Nephron progenitor cell (in vitro differentiated cells): ENCODE results near the gene NEAT1.

Experiments used
- DNase-seq: peaks from one replicate; pipeline ENCODE4 v3.0.0; 2021
- H3K27ac Mint-ChIP-seq: 2 replicates; pipeline ENCODE4 v1.8.0; 2021; ENCODE audit warnings: mild to moderate bottlenecking, moderate library complexity, mixed read lengths
- H3K27me3 Mint-ChIP-seq: 2 replicates; pipeline ENCODE4 v1.8.0; 2021; ENCODE audit warnings: mild to moderate bottlenecking, low read depth, mixed read lengths; ENCODE audit not compliant: poor library complexity
- H3K36me3 Mint-ChIP-seq: 2 replicates; pipeline ENCODE4 v1.8.0; 2021; ENCODE audit warnings: low read depth, mixed read lengths
- H3K4me1 Mint-ChIP-seq: 2 replicates; pipeline ENCODE4 v1.8.0; 2021; ENCODE audit warnings: mixed read lengths
- H3K4me3 Mint-ChIP-seq: 2 replicates; pipeline ENCODE4 v1.8.0; 2021; ENCODE audit warnings: mild to moderate bottlenecking, moderate library complexity, mixed read lengths
- H3K9me3 Mint-ChIP-seq: 2 replicates; pipeline ENCODE4 v1.8.0; 2021; ENCODE audit warnings: mild to moderate bottlenecking, moderate library complexity, mixed read lengths
- CTCF ChIP-seq: fragments of 200-600 bp; sonication (generic); IDR thresholded peaks from 2 replicates; pipeline ENCODE4 v1.5.0; 2021; ENCODE audit warnings: antibody characterized with exemption

Gene NEAT1

DNA sequence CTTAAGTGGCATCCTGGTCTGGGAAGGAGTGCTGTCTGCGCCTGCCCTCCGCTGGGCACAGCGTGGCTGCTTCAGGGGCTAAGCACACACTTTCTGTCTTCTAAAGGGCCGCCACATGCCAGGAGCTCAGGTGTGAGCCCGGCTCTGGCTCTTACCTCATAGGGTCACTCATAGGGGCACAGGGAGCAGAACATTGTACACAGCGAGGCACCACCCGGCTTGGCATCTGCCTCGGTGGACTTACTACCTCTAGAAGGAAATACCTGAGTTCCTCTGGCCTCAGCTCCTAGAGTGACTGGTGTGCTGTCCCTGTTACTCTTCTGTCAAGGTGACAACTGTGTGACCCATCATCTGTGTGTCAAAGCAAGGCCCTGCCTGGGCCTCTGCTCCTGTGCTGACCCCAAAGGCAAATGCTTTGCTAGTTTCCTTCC lies 13.4 kb downstream of the NEAT1 start:
- DNase-seq, result no peak
- Mint-ChIP-seq H3K4me1 (peaks cover 24% of the 10 kb centered on the region), H3K27me3 (no peaks in the 10 kb centered on the region)

GRCh38 chr11:65436412-65437032 lies 13.9 kb downstream of the NEAT1 start:
- Mint-ChIP-seq H3K4me1 (peaks cover 28% of the 10 kb centered on the region), H3K4me3 (no peak overlapping the region), H3K36me3 (peaks cover 38% of the 10 kb centered on the region), H3K9me3 (no peaks in the 10 kb centered on the region), H3K27ac (no peak overlapping the region), H3K27me3 (no peaks in the 10 kb centered on the region)
- no peak for TF ChIP-seq CTCF
- DNase-seq, result no peak

More for the DNA sequence above, 13.4 kb downstream of the NEAT1 start:
- Mint-ChIP-seq H3K36me3 (peaks cover 38% of the 10 kb centered on the region), H3K9me3 (no peaks in the 10 kb centered on the region), H3K27ac (no peak overlapping the region), H3K4me3 (no peak overlapping the region)
- no peak for TF ChIP-seq CTCF

DNA sequence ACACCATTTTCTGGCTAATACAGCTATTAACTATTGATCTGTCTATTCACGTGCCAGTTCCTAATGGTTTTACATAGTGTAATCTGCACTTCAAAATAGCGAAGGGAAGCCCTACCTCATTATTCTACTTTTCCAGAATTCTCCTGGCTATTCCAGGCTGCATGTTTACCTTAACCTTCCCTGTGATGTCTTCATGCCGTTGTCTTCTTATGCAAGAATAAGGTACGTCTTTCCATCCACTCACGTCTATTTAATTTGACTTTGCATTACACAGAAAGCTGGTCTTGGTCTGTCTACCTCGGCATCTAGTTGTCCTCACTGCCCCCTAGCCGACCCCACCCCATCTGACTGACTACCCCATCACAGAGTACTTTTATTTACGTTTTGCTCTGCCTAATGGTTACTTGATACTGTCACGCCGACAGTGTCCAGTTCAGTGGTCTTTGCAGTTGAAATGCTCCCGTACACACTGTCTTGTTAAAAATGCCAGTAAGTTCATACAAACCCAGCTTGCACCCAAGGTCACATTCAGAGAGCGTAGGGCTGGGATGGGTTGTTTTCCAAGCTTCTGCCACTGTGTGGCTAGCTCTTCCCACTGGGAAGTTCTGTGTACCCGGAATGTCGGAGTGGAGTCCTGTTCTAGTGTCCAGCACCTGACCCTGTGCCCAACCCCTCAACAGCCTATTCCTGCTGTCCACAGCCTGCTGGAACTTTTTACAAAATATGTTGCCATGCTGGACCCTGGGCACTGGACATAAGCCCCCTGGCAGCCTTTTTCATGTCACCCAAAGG lies 15.0 kb downstream of the NEAT1 start:
- no peak overlapping the region for H3K4me3 Mint-ChIP-seq
- TF ChIP-seq CTCF, result no peak
- peaks cover 38% of the 10 kb centered on the region for H3K36me3 Mint-ChIP-seq
- H3K27me3 Mint-ChIP-seq, result no peaks in the 10 kb centered on the region
- no peaks in the 10 kb centered on the region for H3K9me3 Mint-ChIP-seq
- peak overlapping the region; percentile 47 for H3K27ac Mint-ChIP-seq
- peaks cover 39% of the 10 kb centered on the region for H3K4me1 Mint-ChIP-seq
- DNase-seq, result no peak

DNA sequence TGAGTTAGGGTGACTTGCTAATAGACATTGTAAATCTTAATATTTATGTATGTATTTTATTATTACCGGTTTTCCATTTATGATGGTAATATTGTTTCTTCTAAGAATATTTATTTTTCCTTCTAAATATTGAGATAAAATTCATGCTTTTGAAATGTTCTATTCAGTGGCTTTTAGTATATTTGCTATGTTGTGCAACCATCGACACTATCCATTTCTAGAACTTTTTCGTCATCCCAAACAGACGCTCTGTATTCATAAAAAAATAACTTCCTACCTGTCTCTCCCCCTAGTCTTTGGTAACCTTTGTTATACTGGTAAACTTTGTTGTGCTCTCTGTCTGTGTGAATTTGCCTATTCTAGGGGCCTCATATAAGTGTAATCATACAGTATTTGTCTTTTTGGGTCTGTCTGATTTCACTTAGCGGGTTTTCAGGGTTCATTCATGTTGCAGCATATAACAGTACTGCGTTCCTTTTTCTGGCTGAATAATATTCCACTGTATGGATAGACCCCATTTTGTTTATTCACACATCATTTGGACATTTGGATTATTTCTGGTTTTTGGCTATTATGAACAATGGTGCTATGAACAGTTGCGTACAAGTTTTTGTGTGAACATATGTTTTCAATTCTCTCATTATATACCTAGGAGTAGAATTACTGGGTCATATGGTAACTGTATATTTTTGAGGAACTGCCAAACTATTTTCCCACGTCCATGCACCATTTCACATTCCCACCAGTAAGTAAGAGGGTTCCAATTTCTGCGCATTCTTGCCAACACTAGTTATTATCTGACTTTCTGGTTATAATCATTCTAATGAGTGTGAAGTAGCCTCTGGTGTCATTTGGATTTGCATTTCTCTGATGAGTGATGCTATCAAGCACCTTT lies 15.9 kb downstream of the NEAT1 start:
- DNase-seq, result no peak
- peak overlapping the region; percentile 60 for H3K27ac Mint-ChIP-seq
- H3K4me3 Mint-ChIP-seq, result no peak overlapping the region
- H3K27me3 Mint-ChIP-seq, result no peaks in the 10 kb centered on the region
- H3K36me3 Mint-ChIP-seq, result peaks cover 44% of the 10 kb centered on the region
- no peak for TF ChIP-seq CTCF
- H3K9me3 Mint-ChIP-seq, result no peaks in the 10 kb centered on the region
- peaks cover 48% of the 10 kb centered on the region for H3K4me1 Mint-ChIP-seq

DNA sequence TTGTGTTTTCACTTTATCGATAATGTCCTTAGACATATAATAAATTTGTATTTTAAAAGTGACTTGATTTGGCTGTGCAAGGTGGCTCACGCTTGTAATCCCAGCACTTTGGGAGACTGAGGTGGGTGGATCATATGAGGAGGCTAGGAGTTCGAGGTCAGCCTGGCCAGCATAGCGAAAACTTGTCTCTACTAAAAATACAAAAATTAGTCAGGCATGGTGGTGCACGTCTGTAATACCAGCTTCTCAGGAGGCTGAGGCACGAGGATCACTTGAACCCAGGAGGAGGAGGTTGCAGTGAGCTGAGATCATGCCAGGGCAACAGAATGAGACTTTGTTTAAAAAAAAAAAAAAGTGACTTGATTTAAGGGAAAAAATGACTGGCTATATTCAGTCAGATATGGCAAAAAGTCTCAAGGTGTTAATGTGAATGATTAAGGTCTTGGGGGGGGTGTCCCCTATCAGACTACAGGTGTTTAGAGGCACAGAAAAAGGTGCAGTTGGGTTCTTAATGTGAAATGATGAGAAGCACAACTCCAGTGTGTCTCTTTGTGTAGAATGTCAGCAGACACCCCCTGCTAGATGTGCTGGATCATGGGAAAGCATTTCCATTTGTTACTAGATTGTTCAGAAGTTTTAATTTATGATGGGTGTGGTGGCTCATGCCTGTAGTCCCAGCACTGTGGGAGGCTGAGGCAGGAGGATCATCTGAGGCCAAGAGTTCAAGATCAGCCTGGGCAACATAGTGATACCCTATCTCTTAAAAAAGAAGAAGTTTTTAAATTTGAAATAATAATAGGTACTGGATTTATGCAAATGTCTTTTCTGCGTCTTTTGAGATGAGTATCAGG lies 17.0 kb downstream of the NEAT1 start:
- Mint-ChIP-seq H3K36me3 (peaks cover 50% of the 10 kb centered on the region), H3K9me3 (no peaks in the 10 kb centered on the region), H3K27ac (peak overlapping the region; percentile 60), H3K4me3 (peak overlapping the region; percentile 15), H3K27me3 (no peaks in the 10 kb centered on the region), H3K4me1 (peaks cover 57% of the 10 kb centered on the region)
- DNase-seq, result no peak
- TF ChIP-seq CTCF, result no peak
